SK-N-MC (cell line): ENCODE data around the gene TNN.

Experiments used
- EZH2 ChIP-seq: fragments of 200-600 bp; sonication (generic); IDR thresholded peaks from one replicate; pipeline ENCODE4 v1.6.1; 2017; ENCODE audit warnings: antibody characterized with exemption
- FOXP2 ChIP-seq: optimal IDR thresholded peaks from 2 replicates; pipeline ENCODE3; 2011; ENCODE audit warnings: mild to moderate bottlenecking, moderate library complexity; ENCODE audit not compliant: insufficient read depth; ENCODE audit errors: extremely low read length, control extremely low read depth
- POLR2AphosphoS5 ChIP-seq: IDR thresholded peaks from 2 replicates; pipeline ENCODE4 v1.6.1; 2012; ENCODE audit warnings: mild to moderate bottlenecking, low read depth, low read length, borderline replicate concordance

GRCh38 chr1:175036476-175036875 is 31.2 kb upstream of the TNN start:
- TF ChIP-seq EZH2 (no peak), POLR2AphosphoS5 (no peak), FOXP2 (no peak)
